ENCODE results near the gene SMIM8. TPM values are rescaled to one million over a fixed set of nuclear protein-coding genes. Genes with fewer than 3 reads are reported as not detected.

SMIM8 gene
- total RNA-seq, 2 donors from 2014 or later, result 8.4 to 14.5 TPM

DNA sequence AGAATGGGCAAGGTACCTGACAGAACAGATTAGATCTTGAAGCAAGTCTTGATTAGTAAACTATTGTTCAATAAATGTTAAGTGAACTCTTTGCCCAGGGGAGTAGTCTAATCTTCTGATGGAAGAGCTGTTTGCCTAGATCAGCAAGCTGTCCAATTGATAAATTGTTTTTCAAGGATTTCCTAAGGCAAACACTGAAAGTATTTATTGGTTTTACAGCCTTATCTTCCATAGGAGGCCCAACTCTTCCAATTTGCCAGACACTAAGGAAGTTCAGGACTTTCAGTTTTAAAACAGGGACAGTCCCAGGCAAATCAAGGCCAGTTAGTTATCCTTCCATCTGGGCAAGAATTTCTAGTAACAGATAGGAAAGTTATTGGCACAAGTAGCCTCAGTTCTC lies 20.4 kb downstream of the SMIM8 start:
- no peak overlapping the region for H3K4me3 Mint-ChIP-seq
- no peak overlapping the region for H3K27ac Mint-ChIP-seq
- H3K36me3 Mint-ChIP-seq (ENCODE audit: insufficient read depth in 2 of 2), result no peaks in the 10 kb centered on the region
- H3K4me1 Mint-ChIP-seq (ENCODE audit: low read depth), result peaks cover 5% of the 10 kb centered on the region
- H3K27me3 Mint-ChIP-seq (ENCODE audit: low read depth), result no peaks in the 10 kb centered on the region
- DNase-seq (no peak), ATAC-seq (replicated peaks in 1 of 2) (no peak)
- H3K9me3 Mint-ChIP-seq, result no peaks in the 10 kb centered on the region

DNA sequence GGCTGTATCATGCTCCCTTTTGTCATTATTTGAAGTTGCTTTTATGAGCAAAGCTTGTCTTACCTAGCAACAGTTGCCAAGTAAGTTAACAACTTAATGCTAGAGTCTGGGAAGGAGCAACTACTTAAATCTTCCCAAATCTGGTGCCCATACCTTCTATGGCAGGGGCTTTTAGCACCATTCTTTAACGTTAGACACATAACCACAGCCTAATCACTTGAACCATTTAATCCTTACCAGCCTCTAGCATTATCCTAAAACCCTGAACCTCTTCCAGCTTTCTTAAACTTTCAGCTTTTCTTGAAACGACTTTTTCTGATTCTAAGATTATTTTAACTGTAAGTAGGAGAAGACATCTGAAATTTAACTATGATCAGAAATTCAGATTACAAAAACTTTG lies 22.3 kb downstream of the SMIM8 start, which contains the start of gene C6orf163:
Gene C6orf163 (plus strand): TSS at position 83 of the 400 bp plus-strand sequence. CDS start 287 bp downstream, at position 370.
- Mint-ChIP-seq H3K36me3 (ENCODE audit: insufficient read depth in 2 of 2) (no peaks in the 10 kb centered on the region), H3K9me3 (no peaks in the 10 kb centered on the region), H3K27ac (no peak within 1 kb of the TSS), H3K4me1 (ENCODE audit: low read depth) (peaks cover 5% of the 10 kb centered on the region), H3K4me3 (no peak within 1 kb of the TSS), H3K27me3 (ENCODE audit: low read depth) (no peaks in the 10 kb centered on the region)
- ATAC-seq (replicated peaks in 1 of 2) (no peak), DNase-seq (no peak)

DNA sequence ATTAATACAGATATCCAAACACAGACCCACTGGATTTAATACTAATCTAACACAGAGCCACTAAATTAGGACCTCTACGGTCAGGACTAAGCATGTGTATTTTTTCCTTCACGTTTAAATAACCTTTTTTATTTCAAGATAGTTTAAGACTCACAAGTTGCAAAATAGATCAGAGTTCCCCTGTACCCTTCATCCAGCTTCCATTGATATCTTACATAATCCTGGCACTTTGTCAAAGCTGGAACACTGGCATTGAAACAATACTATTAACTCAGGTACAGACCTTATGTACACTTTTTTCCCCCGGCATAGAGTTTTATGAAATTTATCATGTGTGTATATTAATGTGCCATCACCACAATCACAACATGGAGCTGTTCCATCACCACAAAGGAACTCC lies 24.3 kb downstream of the SMIM8 start:
- Mint-ChIP-seq H3K4me3 (no peak overlapping the region), H3K27ac (no peak overlapping the region), H3K9me3 (no peaks in the 10 kb centered on the region), H3K36me3 (ENCODE audit: insufficient read depth in 2 of 2) (no peaks in the 10 kb centered on the region), H3K4me1 (ENCODE audit: low read depth) (peaks cover 5% of the 10 kb centered on the region), H3K27me3 (ENCODE audit: low read depth) (no peaks in the 10 kb centered on the region)
- DNase-seq (no peak), ATAC-seq (replicated peaks in 1 of 2) (no peak)

DNA sequence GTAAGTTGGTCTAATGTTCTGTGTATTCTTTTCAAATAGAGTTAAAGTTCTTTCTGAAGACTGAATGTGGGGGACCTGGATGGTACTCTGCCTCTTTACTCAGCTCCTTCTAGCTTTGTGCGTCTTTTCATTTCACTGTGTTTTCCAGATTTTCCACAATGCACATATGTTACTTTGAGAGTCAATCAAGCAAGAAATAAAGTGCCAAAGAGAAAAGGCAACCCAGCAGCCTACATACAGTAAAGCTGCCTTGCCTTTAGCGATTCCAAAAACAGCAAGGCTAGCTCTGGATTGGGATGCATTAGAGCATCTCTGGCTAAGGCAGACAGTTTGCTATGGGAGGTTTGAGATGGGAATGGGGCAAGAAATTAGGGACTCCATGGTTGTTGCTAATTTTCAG lies 27.5 kb downstream of the SMIM8 start:
- no peaks in the 10 kb centered on the region for H3K36me3 Mint-ChIP-seq (ENCODE audit: insufficient read depth in 2 of 2)
- H3K9me3 Mint-ChIP-seq, result no peaks in the 10 kb centered on the region
- no peak for DNase-seq
- ATAC-seq (replicated peaks in 1 of 2), result no peak
- no peak overlapping the region for H3K4me3 Mint-ChIP-seq
- H3K27ac Mint-ChIP-seq, result no peak overlapping the region
- no peaks in the 10 kb centered on the region for H3K27me3 Mint-ChIP-seq (ENCODE audit: low read depth)
- H3K4me1 Mint-ChIP-seq (ENCODE audit: low read depth), result no peaks in the 10 kb centered on the region

DNA sequence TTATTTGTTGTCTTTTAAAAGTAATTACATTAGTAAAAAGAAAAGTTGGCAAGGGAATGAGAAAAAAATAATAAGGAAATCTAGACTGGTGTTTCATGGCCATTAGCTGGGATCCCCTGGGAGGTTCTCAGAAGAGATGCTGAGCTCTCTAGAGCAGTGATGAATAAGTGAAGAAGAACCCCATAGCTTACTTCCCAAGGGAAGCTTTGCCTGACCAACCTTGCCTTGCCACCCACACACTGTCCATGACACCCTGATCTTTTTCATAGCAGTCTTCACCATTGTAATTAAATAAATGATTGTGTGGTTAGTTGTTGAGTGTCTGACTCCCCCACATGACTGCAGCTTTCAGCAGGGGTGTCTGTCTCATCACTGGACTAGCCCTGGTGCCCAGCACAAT lies 28.1 kb downstream of the SMIM8 start:
- H3K27me3 Mint-ChIP-seq (ENCODE audit: low read depth), result no peaks in the 10 kb centered on the region
- ATAC-seq (replicated peaks in 1 of 2), result no peak
- DNase-seq, result no peak
- H3K36me3 Mint-ChIP-seq (ENCODE audit: insufficient read depth in 2 of 2), result no peaks in the 10 kb centered on the region
- no peaks in the 10 kb centered on the region for H3K9me3 Mint-ChIP-seq
- H3K4me1 Mint-ChIP-seq (ENCODE audit: low read depth), result no peaks in the 10 kb centered on the region
- no peak overlapping the region for H3K27ac Mint-ChIP-seq
- H3K4me3 Mint-ChIP-seq, result no peak overlapping the region

DNA sequence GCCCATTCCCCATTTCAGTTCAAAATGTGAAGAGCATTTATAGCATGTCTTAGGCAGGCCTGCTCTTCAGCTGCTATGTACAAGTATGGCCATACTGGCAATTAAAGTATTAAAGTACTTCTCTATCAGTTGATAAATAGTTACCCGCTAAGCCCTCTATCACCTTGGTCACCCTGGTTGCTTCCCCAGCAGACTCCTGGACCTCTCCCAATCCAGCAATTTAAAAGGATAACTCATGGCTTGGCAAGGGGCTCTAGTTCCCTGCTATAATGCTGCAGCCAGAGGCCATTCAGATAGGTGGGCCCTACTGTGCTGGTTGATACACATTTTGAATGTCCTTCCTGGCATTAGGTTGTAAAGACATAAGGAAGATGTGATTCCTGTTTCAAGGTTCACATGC lies 29.2 kb downstream of the SMIM8 start:
- Mint-ChIP-seq H3K9me3 (no peaks in the 10 kb centered on the region), H3K27ac (no peak overlapping the region), H3K4me3 (no peak overlapping the region), H3K36me3 (ENCODE audit: insufficient read depth in 2 of 2) (no peaks in the 10 kb centered on the region), H3K27me3 (ENCODE audit: low read depth) (no peaks in the 10 kb centered on the region), H3K4me1 (ENCODE audit: low read depth) (no peaks in the 10 kb centered on the region)
- DNase-seq, result no peak
- no peak for ATAC-seq (replicated peaks in 1 of 2)

DNA sequence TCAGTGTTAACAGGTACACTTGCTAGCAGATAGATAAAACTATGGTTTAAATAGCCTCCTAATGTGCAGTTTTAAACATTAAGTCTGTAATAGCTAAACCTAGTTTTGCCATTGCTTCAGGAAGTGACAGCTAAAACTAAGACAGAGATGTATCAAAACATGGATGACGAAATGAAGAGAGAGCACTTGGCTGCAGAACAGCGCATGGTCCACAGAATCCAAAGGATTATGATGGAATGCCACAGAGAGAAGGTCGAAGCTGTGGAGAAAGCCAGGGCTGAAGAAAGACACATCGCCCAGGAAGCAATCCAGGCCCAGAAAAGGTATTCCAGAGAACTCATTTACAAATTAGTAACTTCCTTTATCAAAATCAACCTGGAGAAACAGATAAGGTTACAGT lies 33.8 kb downstream of the SMIM8 start:
- no peaks in the 10 kb centered on the region for H3K27me3 Mint-ChIP-seq (ENCODE audit: low read depth)
- no peaks in the 10 kb centered on the region for H3K9me3 Mint-ChIP-seq
- H3K27ac Mint-ChIP-seq, result no peak overlapping the region
- H3K36me3 Mint-ChIP-seq (ENCODE audit: insufficient read depth in 2 of 2), result no peaks in the 10 kb centered on the region
- H3K4me3 Mint-ChIP-seq, result no peak overlapping the region
- ATAC-seq (replicated peaks in 1 of 2) (no peak), DNase-seq (no peak)
- H3K4me1 Mint-ChIP-seq (ENCODE audit: low read depth), result no peaks in the 10 kb centered on the region

DNA sequence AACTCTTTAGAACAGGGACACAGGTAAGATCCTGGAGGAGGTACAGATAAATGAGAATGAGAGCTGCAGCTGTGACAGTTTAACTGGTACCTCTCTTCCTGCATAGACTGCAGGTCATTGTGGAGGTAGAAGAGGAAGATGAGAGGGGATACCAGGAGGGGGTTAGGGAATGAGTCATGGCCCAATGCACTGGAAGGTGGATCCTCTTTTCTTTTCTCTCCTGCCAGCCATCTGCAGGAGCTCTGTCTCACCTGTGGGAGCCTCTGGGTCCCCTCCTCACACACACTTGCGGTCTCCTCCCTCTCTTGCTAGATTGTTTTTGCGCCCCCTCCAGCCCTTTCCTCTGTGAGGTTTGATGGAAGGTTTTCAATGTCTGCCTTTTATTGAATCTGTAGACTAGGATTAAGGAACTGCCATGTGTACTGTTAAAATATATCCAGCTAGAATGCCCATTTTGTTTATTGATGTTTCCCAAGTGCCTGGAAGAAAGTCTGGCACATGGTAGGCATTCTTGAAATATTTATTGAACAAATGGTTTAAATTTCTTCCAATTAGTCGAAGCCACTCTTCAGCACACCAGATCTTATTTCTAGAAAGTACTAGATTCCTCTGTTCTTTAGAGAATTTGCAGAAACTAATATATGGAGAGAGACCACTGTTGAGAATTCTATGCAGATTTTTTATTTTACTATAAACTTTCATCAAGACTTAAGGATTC lies 35.2 kb downstream of the SMIM8 start:
- no peaks in the 10 kb centered on the region for H3K36me3 Mint-ChIP-seq (ENCODE audit: insufficient read depth in 2 of 2)
- no peak overlapping the region for H3K4me3 Mint-ChIP-seq

DNA sequence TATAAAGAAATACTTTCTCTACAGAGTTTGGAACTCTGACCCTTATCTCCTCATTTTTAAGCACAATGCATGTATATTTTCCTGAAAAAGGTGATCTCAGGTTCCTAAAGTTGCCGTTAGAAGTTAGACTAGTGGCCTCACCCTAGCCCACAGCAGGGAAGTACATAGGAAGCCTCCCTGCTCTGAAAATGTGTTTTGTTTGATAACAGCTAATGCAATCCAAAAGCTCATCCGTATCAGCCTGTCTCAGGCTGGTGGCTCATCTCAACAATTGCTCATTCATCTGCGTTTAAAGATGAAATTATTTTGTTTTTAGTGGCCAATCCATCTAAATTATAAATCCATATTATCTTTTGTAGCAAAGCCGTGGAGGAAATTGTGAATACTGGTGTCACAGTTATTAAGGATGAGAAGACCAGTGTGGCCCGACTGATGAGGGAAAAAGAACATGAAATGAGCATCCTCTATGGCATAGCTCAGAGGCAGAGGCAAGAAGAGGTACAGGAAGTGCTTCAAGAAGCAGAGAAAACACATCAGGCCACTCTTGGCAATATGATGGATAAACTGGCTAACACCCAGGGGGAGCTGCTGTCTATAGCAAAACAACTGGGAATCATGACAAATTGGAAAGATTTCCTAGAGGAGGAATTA lies 42.3 kb downstream of the SMIM8 start:
- DNase-seq (no peak), ATAC-seq (replicated peaks in 1 of 2) (no peak)
- H3K4me1 Mint-ChIP-seq (ENCODE audit: low read depth), result no peaks in the 10 kb centered on the region
- no peak overlapping the region for H3K27ac Mint-ChIP-seq
- peaks cover 2 to 6% of the 10 kb centered on the region in 2 donors for H3K9me3 Mint-ChIP-seq
- H3K4me3 Mint-ChIP-seq, result no peak overlapping the region
- no peaks in the 10 kb centered on the region for H3K27me3 Mint-ChIP-seq (ENCODE audit: low read depth)
- peaks cover 1 to 3% of the 10 kb centered on the region in 2 donors for H3K36me3 Mint-ChIP-seq (ENCODE audit: insufficient read depth in 2 of 2)

More for the DNA sequence above, 35.2 kb downstream of the SMIM8 start:
- DNase-seq (no peak), ATAC-seq (replicated peaks in 1 of 2) (no peak)
- Mint-ChIP-seq H3K9me3 (no peaks in the 10 kb centered on the region), H3K4me1 (ENCODE audit: low read depth) (no peaks in the 10 kb centered on the region), H3K27me3 (ENCODE audit: low read depth) (no peaks in the 10 kb centered on the region), H3K27ac (no peak overlapping the region)

DNA sequence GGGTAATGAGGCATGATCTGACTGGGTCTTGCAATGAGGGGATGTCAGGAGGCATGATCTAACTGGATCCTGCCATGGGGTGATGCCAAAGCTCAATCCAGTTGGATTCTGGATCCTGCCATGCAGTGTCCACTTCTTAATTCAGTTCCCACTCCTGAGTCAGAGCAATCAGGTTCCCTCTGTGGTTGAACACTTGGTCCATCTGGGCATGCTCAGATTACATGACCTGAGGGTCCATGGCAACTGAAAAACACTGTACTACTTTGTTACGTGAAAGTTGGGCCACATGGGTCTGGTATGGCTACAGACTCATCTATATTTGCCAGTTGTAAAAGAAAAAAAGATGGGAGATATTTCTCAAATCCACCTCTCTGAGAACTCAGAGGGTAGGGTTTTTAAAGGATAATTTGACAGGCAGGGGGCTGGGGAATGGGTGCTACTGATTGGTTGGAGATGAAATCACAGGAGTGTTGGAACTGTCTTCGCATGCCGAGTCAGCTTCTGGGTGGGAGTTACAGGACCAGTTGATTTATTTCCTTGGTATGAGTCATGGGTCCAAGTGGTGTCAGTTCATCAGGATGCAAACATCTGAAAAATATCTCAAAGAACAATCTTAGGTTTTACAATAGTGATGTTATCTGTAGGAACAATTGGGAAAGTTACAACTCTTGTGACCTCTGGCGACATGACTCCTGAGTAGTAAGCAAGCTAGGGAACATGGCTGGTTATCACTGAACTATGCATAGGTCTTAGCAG lies 43.9 kb downstream of the SMIM8 start:
- H3K9me3 Mint-ChIP-seq, result peaks cover 2 to 7% of the 10 kb centered on the region in 2 donors
- no peaks in the 10 kb centered on the region for H3K4me1 Mint-ChIP-seq (ENCODE audit: low read depth)
- no peak overlapping the region for H3K4me3 Mint-ChIP-seq
- no peak for DNase-seq
- no peak overlapping the region for H3K27ac Mint-ChIP-seq
- ATAC-seq (replicated peaks in 1 of 2), result no peak
- H3K36me3 Mint-ChIP-seq (ENCODE audit: insufficient read depth in 2 of 2), result peaks cover 2 to 3% of the 10 kb centered on the region in 2 donors
- H3K27me3 Mint-ChIP-seq (ENCODE audit: low read depth), result no peaks in the 10 kb centered on the region

DNA sequence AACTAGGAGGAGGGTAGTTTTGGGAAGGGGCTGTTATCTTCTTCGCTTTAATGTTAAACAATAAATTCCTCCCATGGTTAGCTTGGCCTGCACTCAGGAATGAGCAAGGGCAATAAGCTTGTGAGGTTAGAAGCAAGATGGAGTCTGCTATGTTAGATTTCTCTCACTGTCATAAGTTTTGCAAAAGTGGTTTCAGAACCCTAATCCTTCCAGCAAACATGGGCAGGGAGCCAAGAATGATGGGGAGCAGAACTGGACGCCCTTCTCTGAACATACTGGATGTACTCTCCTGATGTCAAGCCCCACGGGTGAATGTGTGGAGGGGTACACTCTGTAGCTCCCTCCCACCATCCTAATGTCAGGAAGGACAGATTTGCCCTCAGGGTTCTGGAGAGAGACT lies 44.5 kb downstream of the SMIM8 start:
- Mint-ChIP-seq H3K36me3 (ENCODE audit: insufficient read depth in 2 of 2) (peaks cover 2 to 3% of the 10 kb centered on the region in 2 donors), H3K27ac (no peak overlapping the region), H3K9me3 (peaks cover 2 to 7% of the 10 kb centered on the region in 2 donors), H3K27me3 (ENCODE audit: low read depth) (no peaks in the 10 kb centered on the region), H3K4me1 (ENCODE audit: low read depth) (no peaks in the 10 kb centered on the region), H3K4me3 (no peak overlapping the region)
- no peak for DNase-seq
- ATAC-seq (replicated peaks in 1 of 2), result no peak

DNA sequence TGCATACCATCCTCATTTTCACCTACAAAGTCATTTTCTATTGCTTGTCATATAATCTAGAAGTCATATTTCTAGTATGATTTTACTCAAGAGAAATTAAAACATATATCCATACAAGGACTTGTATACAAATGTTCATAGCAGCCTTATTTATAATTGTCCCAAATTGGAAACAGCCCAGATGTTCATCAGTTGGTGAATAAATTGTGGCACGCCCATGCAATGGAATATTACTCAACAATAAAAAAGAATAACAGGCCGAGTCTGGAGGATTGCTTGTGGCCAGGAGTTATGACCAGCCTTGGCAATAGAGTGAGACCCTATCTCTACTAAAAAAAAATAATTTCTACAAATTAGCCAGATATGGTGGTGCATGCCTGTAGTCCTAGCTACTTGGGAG lies 51.0 kb downstream of the SMIM8 start:
- Mint-ChIP-seq H3K27me3 (ENCODE audit: low read depth) (no peaks in the 10 kb centered on the region), H3K27ac (no peak overlapping the region), H3K9me3 (peaks cover 0 to 2% of the 10 kb centered on the region in 2 donors), H3K36me3 (ENCODE audit: insufficient read depth in 2 of 2) (peaks cover 0 to 2% of the 10 kb centered on the region in 2 donors), H3K4me3 (no peak overlapping the region), H3K4me1 (ENCODE audit: low read depth) (peaks cover 5% of the 10 kb centered on the region)
- ATAC-seq (replicated peaks in 1 of 2) (no peak), DNase-seq (no peak)

DNA sequence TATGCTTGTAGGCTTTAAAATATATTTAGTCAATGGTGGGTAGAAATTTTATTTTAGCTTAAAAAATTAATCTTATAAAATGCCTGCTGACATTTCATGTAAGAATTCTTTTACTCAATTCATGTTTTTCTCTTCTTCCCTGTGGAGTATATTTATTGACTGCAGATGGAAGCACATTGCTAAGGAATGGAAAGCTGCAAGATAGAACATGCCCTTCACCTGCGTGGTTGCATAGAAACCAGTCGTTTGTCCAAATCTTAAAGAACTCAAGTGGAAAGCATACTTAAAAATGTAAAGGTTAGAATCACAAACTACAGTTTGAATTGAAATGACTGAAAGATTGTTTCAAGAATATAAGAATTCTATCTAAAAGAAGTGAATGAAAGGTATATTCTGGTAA lies 52.9 kb downstream of the SMIM8 start:
- no peaks in the 10 kb centered on the region for H3K36me3 Mint-ChIP-seq (ENCODE audit: insufficient read depth in 2 of 2)

More for the DNA sequence above, 52.9 kb downstream of the SMIM8 start:
- ATAC-seq (replicated peaks in 1 of 2) (no peak), DNase-seq (no peak)
- Mint-ChIP-seq H3K4me3 (no peak overlapping the region), H3K4me1 (ENCODE audit: low read depth) (peaks cover 5% of the 10 kb centered on the region), H3K9me3 (no peaks in the 10 kb centered on the region), H3K27me3 (ENCODE audit: low read depth) (no peaks in the 10 kb centered on the region), H3K27ac (no peak overlapping the region)
